ENCODE data around the gene TUBA8.
"Not testable (repeated sequence)": the region's sequence is repeated elsewhere in the genome, so short reads cannot be mapped to it uniquely, and the experiment has no call there.

Gene TUBA8

DNA sequence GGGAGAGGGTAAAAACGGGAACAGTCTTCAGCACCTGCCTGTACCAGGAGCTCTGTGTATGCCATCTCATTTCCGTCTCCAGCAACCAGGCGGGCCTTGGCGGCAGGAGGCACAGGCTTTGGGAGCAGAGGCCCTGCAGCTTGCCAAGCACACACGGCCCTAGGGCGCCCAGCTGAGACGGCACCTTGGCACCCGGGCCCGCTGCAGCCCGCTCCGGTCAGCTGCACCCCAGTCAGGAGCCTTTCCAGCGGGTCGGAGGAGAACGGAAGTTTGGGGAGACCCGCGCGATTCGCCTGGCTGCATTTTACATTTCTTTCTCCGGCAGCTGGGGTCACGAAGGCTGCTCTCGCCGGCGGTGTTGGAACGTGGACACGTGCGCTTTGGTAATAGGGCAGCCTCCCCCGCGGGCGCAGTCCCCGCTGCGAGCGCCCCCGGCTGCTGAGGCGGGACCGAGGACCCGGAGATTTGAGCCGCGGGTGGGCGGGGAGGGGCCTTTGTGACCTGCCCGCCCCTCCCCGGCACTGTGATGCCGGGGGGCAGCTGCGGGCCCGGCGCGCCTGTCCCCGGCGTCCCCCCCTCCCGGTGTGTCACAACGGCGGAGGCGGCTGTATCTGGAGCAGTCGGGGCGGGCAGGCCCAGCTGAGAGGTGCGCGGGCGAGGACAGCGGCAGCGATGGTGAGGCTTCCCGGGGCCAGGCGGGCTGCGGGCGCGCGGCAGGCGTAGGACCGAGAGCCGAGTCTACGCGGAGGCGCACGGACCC lies at the start of gene TUBA8:
TUBA8 (plus strand) TSS at position 616 of the 760 bp plus-strand sequence; CDS start at position 673, 57 bp downstream.
- DNase-seq, result peak; percentile 52 to 59

DNA sequence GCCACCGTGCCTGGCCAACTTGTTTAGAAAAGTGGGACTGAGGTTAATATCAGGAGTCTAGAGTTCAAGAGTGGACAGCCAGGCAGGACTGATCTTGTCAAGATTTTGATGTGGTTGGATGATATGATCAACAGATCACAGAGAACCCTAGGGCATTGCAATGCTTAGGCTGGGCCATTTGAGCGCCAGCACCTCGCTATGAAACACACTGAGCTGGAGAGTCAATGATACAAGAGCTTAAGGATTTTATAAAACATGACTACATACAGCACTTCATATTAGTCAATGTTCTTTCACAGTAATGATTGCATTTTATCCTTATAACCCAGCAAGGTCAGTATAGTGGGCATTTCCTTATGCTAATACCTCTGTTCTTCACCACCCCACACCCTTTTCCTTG lies 48.2 kb upstream of the TUBA8 start:
- DNase-seq, result no peak

DNA sequence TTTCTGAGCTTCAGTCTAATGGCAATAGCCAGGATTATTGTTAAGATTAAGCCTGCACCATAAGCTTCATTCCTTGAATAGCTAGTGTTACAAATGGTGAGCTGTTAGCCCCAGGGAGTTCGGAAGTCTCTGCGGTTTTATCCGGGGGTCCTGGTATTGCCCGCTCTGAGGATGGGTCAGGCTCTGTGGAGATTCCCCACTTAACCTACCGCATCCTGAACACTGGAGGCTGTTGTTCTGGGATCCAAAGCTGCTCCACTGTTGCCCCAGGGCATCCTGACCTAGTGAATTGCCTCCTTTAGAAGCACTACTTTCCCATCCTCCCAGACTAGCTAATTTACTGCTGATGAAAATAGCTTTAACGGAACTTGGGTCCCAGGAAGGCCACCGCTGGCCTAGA lies 47.3 kb upstream of the TUBA8 start:
- no peak for DNase-seq

DNA sequence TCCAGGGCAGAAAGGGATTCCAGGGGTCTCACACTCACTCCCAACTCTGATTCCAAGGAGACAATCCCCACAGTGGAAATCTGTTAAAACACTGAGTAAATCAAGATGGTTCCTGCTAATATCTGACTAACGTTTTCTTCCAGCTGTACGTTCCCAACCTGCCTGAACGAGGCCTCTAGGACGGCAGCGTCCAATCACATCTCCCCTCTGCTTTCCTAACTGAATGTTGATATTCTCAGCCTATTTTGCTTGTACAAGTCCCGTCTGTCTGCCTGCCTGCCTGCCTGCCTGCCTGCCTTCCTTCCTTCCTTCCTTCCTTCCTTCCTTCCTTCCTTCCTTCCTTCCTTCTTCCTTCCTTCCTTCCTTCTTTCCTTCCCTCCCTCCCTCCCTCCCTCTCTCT lies 46.9 kb upstream of the TUBA8 start:
- not testable (repeated sequence) for DNase-seq

DNA sequence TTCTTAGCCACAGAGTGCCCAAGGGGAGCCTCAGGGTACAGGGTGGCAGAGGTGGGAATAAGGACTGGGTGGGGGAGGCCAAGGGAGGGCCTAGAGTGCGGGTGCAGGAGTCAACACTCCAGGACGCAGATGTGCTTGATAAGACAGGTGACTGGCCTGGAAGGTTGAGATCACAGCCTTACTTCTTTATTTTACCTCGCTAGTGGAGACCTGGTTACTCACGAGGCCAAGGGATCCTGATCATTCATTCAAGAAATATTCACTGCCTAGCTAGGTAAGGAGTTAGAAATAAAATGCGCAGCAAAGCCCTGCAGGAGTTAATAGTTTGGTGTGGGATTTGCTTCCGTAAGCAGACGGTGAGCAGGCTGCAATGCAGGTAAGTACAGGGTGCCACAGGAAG lies 46.0 kb upstream of the TUBA8 start:
- DNase-seq, result no peak

DNA sequence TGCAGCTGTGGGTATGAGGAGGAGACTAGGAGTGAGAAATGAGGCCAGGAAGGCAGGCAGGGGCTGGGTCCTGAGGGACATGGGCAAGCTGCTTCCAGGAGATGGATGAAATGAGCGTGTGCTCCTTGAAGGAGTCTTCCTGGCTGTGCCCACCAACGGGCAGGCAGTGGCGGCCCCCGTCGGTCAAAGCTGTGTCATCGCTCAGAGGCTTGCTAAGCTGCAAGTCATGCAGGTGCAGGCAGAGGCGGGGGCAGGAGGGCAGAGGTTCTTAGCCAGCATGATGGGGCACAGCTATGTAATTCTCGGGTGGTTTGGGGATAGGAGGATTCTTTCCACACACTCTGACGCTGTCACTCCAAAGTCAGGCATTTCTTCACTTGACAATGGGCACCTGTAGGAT lies 45.4 kb upstream of the TUBA8 start:
- DNase-seq, result no peak

DNA sequence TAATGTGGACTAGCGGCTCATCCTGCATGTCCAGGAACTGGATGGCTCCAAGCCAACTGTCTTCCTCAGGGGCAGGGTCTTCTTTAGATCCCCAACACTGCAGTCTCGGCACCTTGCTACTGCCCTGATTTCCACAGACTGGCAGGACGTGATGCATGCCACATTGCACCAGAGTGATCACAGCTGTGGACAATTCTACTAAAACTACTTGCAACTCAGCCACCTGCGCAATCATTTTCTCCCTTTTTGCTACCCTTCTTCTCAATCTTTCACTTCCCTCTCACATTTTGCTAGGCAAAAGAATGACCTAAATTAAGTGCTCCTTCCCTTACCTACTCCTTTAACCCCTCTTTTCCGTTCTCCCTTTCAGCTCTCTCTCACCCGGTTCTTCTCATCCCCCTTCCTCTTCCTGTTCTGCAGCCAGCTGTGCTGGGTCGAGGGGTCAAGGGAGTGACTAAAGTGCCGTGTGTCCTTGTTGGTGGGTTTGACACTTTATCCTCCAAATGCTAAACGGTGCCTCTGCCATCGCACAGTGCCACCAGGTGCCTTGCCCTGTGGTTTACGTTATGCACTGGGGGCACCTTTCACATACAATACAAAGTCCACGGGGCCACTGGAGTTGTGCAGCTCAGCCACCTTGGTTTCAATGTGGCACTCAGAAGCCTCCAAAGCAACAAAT lies 44.3 kb upstream of the TUBA8 start:
- DNase-seq, result no peak

DNA sequence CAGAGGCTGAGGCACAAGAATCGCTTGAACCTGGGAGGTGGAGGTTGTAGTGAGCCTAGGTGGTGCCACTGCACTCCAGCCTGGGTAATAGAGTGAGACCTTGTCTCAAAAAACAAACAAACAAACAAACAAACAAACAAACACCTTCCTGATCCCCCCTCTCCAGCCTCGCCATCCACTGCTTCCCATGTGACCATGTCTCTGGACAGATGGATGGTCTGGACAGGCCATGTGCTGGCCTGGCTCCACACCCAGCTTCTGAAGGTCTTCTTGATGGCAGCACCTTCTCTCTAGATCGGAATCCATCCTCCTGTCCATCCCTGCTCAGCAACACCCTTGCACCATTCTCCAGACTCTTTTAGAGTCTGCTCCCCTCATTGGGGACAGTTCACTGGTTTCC lies 43.5 kb upstream of the TUBA8 start:
- DNase-seq, result no peak

DNA sequence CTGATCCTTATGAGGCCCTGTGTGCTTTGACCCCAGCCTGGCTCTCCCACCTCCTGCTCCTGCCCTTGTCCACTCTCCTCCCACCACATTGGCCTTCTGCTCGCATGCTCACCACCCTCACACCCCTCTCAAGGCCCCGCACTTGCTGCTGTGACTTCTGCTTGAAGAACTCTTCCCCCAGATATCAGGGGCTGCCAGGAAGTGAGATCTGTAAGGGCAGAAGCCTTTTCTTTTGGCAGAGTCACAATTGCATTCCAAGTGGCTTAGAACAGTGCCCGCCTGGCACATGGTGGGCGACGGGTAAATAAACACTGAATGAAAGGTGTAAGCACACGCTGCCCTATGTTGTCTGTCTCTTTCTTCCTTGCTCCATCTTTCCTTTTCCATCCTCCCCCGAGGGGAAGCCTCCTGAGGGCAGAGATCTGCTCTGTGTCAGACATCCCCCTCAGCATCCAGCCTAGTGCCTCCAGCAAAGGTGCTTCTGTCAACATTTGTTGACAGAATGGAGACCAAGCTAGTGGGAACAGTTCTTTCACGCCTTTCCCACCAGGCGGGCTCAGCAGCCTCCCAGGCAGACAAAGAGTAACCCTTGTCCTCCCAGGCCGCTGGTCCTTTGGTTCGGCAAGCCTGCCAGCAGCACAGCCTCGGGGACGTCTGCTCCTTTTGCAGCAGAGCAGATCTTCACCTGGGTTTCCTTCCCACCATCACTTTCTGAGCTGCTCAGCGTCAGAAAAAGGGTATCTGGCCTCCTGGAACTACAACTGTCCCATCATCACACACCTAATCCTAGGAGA lies 42.9 kb upstream of the TUBA8 start:
- DNase-seq, result no peak

DNA sequence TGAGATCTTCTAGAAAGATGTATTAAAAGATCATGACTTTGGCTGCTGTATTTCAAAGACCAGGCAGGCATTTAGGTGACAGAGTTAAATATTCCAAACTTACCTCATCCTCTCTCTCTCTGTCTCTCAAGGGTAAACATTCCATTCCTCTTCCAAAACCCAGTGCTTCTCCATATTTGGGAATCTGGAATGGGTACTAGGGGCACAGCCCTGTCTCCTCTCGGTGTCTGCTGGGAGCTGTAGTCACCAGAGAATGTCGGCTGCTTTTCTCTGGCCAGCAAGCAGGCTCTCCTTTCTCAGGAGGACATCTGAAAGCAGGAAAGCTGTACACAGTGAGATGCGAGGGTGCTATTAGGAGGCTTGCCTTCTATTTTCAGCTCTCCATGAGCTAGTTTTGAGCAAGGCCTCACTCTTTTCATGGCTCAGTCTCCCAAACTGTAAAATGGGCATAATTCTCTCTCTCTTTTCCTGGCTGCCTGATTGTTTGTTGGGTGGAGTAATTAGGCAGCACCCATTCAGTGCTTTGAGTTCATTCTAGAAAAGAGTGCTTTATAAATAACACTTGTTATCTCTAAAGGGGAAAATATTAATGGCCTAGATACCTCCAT lies 42.1 kb upstream of the TUBA8 start:
- no peak for DNase-seq

DNA sequence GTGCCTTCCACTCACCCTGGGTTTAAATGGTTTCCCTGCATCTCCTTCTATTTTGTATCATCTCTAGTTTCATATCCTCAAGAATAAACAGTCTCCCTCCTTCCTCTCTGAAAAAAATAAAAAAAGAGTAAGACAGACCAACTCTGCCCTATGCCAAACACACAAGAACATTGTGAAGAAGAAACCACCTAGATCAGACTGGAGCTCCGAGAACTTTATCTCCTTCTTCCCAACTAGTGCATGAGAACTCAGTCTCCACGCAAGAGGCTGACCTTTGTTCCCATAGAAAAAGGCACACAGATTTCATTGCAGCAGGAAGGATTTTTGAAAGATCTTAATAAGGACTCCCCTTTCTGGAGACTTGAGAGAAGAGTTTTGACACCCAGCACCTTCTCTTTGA lies 41.6 kb upstream of the TUBA8 start:
- DNase-seq, result no peak

DNA sequence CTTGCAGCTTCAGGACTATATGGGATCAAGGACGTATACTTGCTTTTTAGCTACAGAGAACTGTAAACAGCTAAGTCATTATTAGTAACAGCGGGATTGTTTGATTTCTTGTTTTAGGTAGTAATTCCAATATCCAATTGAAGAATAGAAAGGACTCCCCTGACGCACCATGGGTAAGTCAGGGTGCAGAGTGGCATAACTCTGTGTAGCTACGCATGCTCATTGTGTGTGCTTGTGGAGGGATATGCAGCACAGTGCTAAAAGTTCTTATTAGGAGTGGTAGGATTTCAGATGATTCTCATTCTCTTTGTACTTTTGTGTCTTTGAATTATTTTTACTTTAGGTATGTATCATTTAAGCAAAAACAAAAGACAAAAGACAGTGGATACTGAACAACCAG lies 40.6 kb upstream of the TUBA8 start:
- DNase-seq, result no peak

DNA sequence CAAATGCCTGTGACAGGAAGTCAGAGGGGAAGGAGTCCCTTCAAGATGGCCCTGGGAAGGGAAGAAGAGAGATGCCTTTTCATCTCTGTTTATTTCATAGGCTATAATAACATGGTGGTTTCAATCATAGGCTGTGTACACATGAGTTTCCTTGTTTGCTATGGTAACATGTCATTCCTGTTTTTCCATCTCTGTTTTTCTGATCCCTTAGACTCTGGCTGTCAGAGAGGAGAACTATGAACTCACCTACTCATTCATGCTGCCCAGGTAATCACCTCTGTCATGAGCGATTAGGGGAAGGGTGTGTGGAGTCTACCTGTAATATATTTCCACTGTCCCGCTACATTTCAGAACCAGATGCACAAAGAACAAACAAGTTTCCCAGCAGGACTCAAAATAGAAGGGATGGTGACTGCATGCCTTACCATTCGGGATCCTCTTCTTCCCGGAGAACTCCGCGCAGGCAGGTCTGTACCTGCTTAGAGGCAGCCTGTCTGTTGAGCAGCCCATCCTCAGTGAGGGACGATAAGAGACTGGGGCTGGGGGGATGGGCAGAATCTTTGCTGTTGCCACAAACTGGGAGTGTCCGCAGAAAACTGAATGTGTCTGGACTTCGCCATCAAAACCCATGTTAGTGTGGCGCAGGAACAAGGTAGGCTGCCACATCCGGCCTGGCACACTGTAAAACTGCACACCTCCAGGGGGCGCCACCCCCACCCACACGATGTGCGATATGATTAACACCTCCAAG lies 39.9 kb upstream of the TUBA8 start:
- DNase-seq, result peak in 1 of 2 donors; percentile 26

DNA sequence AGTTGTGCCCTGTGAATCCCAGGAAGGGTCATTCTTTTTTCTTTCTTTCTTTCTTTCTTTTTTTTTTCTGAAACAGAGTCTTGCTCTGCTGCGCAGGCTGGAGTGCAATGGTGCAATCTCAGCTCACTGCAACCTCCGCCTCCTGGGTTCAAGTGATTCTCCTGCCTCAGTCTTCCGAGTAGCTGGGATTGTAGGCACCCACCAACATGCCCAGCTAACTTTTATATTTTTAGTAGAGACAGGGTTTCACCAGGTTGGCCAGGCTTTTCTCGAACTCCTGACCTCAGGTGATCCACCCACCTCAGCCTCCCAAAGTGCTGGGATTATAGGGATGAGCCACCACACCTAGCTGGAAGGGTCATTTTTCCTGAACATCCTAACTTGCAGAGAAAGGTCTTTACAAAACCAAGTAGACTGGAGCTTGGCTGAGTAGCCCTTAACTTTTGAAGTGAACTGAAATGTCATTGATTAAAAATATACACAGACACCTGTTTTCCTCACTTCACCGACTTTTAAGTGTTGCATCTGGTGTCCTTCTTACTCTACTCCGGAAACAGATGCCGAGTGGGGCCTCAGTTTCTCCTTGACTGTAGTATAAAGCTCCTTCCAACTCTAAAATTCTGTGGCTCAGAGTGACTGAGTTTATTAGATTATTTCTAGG lies 39.2 kb upstream of the TUBA8 start:
- DNase-seq, result not testable (repeated sequence)

DNA sequence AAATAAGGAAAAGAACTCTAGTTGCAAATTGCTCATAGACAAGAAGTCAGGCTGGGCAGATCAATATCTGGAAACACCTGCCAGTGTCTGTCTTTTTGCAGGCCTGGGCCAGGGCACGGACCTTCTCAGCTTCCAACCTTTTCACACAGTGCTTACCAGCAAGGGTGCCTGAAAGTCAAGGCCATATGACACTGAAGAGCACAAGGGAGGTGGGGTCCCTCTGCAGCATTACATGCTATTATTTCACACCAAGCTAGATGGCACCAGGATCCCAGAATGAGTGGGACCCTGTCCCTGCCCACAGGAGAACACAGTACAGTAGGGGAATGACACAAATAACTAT lies 38.7 kb upstream of the TUBA8 start:
- DNase-seq, result no peak

DNA sequence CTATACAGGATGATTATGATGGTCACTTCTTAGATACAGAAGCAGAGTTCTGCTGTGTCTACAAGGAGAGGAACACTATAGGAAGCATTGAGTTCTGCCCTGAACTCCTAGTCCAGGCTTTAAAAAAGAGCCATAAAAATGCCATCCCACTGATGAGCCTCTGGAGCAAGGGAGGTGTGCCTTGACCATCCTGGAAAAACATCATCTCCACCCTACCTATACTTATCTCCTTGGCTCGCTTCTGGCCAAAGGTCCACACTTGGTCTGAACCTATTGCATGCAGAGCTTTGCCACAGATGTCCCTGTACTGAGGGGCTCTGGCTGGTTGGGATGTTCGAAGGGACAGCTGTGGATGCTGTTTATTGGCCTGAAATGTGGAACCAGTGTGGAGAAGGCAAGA lies 37.1 kb upstream of the TUBA8 start:
- DNase-seq, result no peak

DNA sequence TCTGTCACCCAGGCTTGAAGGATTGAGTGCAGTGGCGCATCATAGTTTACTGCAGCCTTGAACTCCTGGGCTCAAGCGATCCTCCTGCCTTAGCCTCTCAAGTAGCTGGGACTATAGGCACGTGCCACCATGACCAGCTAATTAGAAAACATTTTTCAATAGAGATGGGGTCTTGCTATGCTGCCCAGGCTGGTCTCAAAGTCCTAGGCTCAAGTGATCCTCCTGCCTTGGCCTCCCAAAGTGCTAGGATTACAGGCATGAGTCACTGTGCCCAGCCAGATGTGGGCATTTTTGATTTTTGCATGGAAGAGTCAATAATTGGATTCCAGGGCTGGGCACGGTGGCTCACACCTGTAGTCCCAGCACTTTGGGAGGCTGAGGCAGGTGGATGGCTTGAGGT lies 36.7 kb upstream of the TUBA8 start:
- not testable (repeated sequence) for DNase-seq

DNA sequence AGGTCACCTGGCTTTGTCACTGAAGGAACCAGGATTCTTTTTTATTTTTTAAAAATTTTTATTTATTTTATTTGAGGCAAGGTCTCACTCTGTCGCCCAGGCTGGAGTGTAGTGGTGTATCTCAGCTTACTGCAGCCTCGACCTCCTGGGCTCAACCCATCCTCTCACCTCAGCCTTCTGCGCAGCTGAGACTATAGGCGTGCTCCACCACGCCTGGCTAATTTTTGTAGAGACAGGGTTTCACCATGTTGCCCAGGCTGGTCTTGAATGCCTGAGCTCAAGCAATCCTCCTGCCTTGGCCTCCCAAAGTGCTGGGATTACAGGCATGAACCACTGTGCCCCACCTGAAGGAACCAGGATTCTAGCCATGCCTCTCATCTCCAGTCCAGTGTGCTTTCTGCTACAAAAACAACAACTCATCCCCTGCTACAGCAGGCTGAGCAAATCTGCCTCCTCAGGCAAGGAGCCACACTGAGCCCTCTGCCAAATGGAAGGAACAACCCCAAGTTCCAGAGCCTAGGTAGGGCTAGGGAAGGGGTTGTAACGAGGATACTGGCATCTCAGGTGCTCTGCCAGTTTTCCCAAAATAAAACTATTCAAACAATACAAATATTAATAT lies 35.4 kb upstream of the TUBA8 start:
- no peak for DNase-seq

DNA sequence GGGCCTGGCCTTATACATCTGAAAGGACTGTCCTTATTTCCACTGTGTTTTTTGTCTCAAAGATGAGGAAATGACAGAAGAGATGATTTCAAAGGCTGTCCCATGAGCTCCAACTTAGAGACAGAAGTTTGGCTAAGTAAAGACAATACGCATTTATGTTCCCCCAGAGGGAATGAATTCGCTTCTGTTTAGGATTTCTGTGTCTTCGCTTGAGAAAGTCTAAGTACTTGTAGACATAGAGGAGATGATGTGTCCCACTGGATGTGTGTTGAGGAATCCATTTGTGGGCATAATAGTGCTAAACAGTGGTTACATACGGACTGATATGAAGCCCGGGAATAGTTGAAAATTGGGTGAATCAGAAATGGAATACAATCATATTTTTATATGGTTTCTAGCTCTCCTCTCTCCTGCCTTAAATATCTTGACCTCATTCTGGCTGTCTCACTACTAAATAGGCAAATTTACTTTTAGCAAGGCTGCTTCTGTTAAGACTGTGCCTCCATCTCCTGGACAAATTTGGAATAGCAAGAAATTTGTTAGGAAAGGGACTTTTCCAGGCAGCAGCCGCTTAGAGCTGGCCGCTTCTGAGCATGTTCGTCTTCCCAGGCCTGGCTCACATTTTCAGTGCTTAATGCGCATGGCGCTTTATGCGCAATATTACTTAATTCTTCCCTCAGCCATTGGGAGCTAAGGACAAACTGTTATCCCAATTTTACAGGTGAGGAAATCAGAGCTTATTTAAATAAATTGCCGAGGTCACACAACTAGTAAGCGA lies 34.7 kb upstream of the TUBA8 start:
- peak; percentile 17 to 29 for DNase-seq

DNA sequence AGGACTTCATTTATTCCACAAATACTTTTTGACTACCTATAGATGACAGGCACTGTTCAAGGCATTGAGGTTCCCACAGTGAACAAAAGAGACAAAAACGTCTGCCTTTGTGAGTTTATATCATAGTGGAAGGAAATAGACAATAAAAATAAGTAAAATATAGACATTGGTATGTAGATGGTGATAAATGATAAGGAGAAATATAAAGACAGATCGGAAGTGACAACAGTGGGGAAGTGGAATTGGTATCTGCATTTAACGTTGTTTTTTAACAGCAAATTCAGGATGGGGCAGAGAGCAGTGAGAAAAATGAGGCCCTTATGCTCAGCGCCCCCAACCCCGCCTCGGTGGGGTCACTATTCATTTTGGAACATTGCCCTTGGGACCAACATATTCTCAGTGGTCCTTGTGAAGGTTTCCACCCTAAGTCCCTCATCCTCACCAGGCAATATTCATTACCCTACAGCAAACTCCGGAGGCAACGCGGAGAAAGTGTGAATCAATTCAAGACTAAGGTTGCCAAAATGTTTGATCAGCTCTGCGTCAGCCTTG lies 33.4 kb upstream of the TUBA8 start:
- DNase-seq, result no peak
